Measurements from ENCODE around the gene MACROD2.

Gene MACROD2

DNA sequence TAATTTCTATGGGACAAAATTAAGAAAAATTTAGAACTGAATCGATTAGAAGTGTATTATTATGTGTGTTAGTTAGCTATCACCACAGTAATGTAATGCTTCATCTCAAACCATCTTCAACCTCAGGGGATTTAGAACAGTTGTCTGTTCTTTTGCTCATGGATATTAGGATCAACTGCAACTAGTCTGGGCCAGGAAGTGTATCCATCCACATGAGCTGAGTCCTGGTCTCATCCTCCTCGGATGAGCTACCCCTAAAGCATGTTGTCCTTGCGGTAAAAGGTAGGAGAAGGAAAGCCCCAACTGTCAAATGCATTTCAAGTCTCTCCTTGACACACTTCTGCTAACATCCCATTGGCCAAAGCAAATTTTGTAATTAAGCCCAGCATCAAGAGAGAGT is 2040.3 kb downstream of the MACROD2 start:
- Histone ChIP-seq H3F3A (ENCODE audit: insufficient read depth) (no peaks in the 10 kb centered on the region), H3K27me3 (ENCODE audit: low read length) (no peaks in the 10 kb centered on the region), H3K79me2 (ENCODE audit: insufficient read depth, low read length) (no peaks in the 10 kb centered on the region), H4K20me1 (ENCODE audit: low read depth, low read length) (no peaks in the 10 kb centered on the region), H3K4me2 (ENCODE audit: low read depth, low read length, poor library complexity, severe bottlenecking) (no peak overlapping the region), H3K9me2 (replicated peaks; ENCODE audit: insufficient read depth, low read length) (no peaks in the 10 kb centered on the region), H3K9me3 (ENCODE audit: insufficient read depth, low read length) (no peaks in the 10 kb centered on the region), H2AFZ (ENCODE audit: low read depth, low read length, severe bottlenecking) (no peak overlapping the region), H3K36me3 (ENCODE audit: low read length) (no peaks in the 10 kb centered on the region), H3K27ac (ENCODE audit: low read depth, low read length) (no peak overlapping the region), H3K4me3 (ENCODE audit: insufficient read depth, low read length, poor library complexity, severe bottlenecking) (no peak overlapping the region), H3K9ac (ENCODE audit: low read length) (no peak overlapping the region)
- no peak for TF ChIP-seq EZH2phosphoT487 (conservative IDR thresholded peaks at IDR 0.05; ENCODE audit: low read length)
- TF ChIP-seq, protein P1, sequence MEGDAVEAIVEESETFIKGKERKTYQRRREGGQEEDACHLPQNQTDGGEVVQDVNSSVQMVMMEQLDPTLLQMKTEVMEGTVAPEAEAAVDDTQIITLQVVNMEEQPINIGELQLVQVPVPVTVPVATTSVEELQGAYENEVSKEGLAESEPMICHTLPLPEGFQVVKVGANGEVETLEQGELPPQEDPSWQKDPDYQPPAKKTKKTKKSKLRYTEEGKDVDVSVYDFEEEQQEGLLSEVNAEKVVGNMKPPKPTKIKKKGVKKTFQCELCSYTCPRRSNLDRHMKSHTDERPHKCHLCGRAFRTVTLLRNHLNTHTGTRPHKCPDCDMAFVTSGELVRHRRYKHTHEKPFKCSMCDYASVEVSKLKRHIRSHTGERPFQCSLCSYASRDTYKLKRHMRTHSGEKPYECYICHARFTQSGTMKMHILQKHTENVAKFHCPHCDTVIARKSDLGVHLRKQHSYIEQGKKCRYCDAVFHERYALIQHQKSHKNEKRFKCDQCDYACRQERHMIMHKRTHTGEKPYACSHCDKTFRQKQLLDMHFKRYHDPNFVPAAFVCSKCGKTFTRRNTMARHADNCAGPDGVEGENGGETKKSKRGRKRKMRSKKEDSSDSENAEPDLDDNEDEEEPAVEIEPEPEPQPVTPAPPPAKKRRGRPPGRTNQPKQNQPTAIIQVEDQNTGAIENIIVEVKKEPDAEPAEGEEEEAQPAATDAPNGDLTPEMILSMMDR (IDR thresholded peaks at IDR 0.05; ENCODE audit: insufficient read depth, low read length, poor library complexity, severe bottlenecking) = no peak

DNA sequence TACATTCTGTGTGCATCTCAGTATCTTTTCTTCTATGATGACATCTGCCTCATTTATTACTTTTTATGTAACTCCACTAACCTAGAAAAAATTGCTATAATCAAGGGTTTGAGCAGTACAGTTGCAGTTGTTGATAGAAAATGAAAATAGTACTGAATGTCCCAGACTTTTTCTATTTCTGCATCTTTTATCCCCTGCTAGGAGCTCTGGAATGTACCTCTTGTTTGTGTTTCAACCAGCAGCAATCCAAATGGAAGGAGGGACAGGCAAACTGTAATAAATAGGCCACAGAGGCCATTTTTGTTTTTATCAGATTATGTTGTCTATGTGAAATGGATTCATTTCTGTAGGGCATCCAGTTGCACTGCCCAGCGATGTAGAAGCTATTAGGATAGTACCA is 2041.0 kb downstream of the MACROD2 start:
- no peak overlapping the region for H3K27ac ChIP-seq (ENCODE audit: low read depth, low read length)
- no peaks in the 10 kb centered on the region for H3K9me2 ChIP-seq (replicated peaks; ENCODE audit: insufficient read depth, low read length)
- no peak overlapping the region for H3K9ac ChIP-seq (ENCODE audit: low read length)
- no peaks in the 10 kb centered on the region for H3K79me2 ChIP-seq (ENCODE audit: insufficient read depth, low read length)
- H3K9me3 ChIP-seq (ENCODE audit: insufficient read depth, low read length) = no peaks in the 10 kb centered on the region
- H3K4me3 ChIP-seq (ENCODE audit: insufficient read depth, low read length, poor library complexity, severe bottlenecking) = no peak overlapping the region
- H3F3A ChIP-seq (ENCODE audit: insufficient read depth) = no peaks in the 10 kb centered on the region
- H4K20me1 ChIP-seq (ENCODE audit: low read depth, low read length) = no peaks in the 10 kb centered on the region
- TF ChIP-seq EZH2phosphoT487 (conservative IDR thresholded peaks at IDR 0.05; ENCODE audit: low read length) = no peak
- TF ChIP-seq, protein P1 (IDR thresholded peaks at IDR 0.05; ENCODE audit: insufficient read depth, low read length, poor library complexity, severe bottlenecking) = no peak
- H2AFZ ChIP-seq (ENCODE audit: low read depth, low read length, severe bottlenecking) = no peak overlapping the region
- H3K4me2 ChIP-seq (ENCODE audit: low read depth, low read length, poor library complexity, severe bottlenecking) = no peak overlapping the region
- no peaks in the 10 kb centered on the region for H3K27me3 ChIP-seq (ENCODE audit: low read length)
- H3K36me3 ChIP-seq (ENCODE audit: low read length) = no peaks in the 10 kb centered on the region

DNA sequence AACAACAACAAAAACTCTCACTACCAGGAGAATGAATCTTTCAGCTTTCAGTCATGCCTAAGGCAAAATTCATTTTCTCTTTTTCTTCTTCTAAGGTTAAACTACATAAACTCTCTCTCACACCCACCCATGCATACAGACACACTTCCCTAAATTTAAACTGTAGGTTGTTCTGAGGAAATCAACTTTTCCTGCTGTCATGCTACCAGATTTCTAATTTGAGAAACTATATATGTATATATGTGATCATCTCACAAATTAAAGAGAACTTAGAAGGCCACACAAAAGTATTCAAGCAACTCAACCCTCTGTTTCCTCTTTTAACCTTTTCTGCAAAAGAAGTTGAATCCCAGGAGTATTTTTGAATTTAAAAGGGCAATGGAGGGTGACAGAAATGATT is 2045.4 kb downstream of the MACROD2 start:
- Histone ChIP-seq H4K20me1 (ENCODE audit: low read depth, low read length) (no peaks in the 10 kb centered on the region), H3K4me2 (ENCODE audit: low read depth, low read length, poor library complexity, severe bottlenecking) (no peak overlapping the region), H3K4me3 (ENCODE audit: insufficient read depth, low read length, poor library complexity, severe bottlenecking) (no peak overlapping the region), H3K79me2 (ENCODE audit: insufficient read depth, low read length) (no peaks in the 10 kb centered on the region), H3K27me3 (ENCODE audit: low read length) (no peaks in the 10 kb centered on the region), H3K27ac (ENCODE audit: low read depth, low read length) (no peak overlapping the region), H3F3A (ENCODE audit: insufficient read depth) (no peaks in the 10 kb centered on the region), H2AFZ (ENCODE audit: low read depth, low read length, severe bottlenecking) (no peak overlapping the region), H3K36me3 (ENCODE audit: low read length) (no peaks in the 10 kb centered on the region), H3K9ac (ENCODE audit: low read length) (no peak overlapping the region), H3K9me3 (ENCODE audit: insufficient read depth, low read length) (no peaks in the 10 kb centered on the region), H3K9me2 (replicated peaks; ENCODE audit: insufficient read depth, low read length) (no peaks in the 10 kb centered on the region)
- no peak for TF ChIP-seq EZH2phosphoT487 (conservative IDR thresholded peaks at IDR 0.05; ENCODE audit: low read length)
- TF ChIP-seq, protein P1 (IDR thresholded peaks at IDR 0.05; ENCODE audit: insufficient read depth, low read length, poor library complexity, severe bottlenecking) = no peak
